Muscle layer of duodenum (tissue), 2 donors: ENCODE data around the gene PCDH19.
"Not testable (repeated sequence)": the region's sequence is repeated elsewhere in the genome, so short reads cannot be mapped to it uniquely, and the experiment has no call there.

Experiments used
- H3K27ac ChIP-seq: one replicate; pipeline ENCODE4 v1.7.0; 2013; ENCODE audit warnings: mild to moderate bottlenecking, low read length
- H3K27me3 ChIP-seq: one replicate; pipeline ENCODE4 v1.7.0; 2013; ENCODE audit warnings: low read depth, mild to moderate bottlenecking, control low read depth, low read length
- H3K36me3 ChIP-seq, 2 donors: one replicate each; pipeline ENCODE4 v1.7.0; 2013; ENCODE audit warnings: low read length in 2 of 2, control low read depth in 1 of 2, mild to moderate bottlenecking in 1 of 2; ENCODE audit not compliant: insufficient read depth in 2 of 2, control insufficient read depth in 1 of 2
- H3K4me1 ChIP-seq, 2 donors: one replicate each; pipeline ENCODE4 v1.7.0; 2013; ENCODE audit warnings: low read length in 2 of 2, mild to moderate bottlenecking in 2 of 2, control low read depth in 1 of 2, moderate library complexity in 1 of 2; ENCODE audit not compliant: insufficient read depth in 2 of 2, control insufficient read depth in 1 of 2
- H3K4me3 ChIP-seq, 2 donors: one replicate each; pipeline ENCODE4 v1.7.0; 2013; ENCODE audit warnings: low read length in 2 of 2, low read depth in 1 of 2, mild to moderate bottlenecking in 1 of 2
- H3K9me3 ChIP-seq, 2 donors: one replicate each; pipeline ENCODE4 v1.7.0; 2013; ENCODE audit warnings: low read length in 2 of 2, control low read depth in 1 of 2, mild to moderate bottlenecking in 1 of 2; ENCODE audit not compliant: control insufficient read depth in 1 of 2
- donor health status: healthy.

Gene PCDH19, protein sequence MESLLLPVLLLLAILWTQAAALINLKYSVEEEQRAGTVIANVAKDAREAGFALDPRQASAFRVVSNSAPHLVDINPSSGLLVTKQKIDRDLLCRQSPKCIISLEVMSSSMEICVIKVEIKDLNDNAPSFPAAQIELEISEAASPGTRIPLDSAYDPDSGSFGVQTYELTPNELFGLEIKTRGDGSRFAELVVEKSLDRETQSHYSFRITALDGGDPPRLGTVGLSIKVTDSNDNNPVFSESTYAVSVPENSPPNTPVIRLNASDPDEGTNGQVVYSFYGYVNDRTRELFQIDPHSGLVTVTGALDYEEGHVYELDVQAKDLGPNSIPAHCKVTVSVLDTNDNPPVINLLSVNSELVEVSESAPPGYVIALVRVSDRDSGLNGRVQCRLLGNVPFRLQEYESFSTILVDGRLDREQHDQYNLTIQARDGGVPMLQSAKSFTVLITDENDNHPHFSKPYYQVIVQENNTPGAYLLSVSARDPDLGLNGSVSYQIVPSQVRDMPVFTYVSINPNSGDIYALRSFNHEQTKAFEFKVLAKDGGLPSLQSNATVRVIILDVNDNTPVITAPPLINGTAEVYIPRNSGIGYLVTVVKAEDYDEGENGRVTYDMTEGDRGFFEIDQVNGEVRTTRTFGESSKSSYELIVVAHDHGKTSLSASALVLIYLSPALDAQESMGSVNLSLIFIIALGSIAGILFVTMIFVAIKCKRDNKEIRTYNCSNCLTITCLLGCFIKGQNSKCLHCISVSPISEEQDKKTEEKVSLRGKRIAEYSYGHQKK (N-terminal part only)

DNA sequence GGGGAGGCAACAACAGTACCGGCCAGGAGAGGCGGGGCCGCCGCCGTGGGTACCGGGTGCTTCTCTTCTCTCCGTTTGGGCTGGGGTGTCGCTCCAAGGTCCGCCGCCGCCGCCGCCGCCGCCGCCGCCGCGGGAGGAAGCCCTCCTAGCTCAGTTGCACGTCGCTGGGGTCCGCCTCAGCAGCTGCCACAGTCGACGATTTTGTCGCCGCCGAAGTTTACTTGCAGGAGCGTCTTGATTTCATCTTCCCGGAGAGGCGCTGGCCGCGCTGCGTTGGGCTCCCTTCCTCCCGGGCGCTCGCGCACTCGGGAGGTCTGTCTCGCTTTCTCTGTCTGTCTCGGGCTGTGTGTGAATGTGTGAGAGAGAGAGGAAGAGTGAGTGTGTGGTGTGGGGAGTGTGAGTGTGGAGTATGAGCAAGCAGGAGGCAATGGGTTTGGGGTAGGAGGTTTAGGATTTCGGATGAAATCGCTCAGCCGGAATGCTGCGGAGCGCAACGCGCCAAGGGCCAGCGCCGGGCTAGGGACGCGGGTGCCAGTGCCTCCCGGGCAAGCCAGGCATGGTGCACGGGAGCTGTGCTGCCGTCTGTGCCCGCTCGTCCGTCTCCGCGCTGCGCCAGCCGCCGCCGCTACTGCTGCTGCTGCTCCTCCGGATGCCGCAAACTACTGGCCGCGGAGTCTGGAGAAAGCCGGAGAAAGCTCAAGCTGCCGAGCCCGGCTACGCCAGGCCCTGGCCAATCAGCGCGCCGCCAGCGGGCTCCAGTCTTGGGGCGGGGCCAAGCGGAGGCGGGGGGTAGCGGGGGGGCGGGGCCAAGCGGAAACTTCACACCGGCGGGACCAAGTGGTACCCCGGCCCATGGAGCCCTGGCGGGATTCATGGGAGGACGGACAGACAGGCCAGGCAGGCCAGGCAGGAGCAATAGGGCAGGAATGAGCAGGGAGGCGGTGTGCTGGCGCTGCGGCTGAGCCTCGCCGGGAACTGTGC, at the start of gene PCDH19:
Gene PCDH19, minus strand, starts transcription at position 664 of the 981 bp plus-strand sequence. CDS start 1,676 bp downstream, outside the sequence.
- no peak within 1 kb of the TSS for H3K27ac ChIP-seq
- peak within 1 kb of the TSS; percentile 46 to 63 for H3K4me3 ChIP-seq
- peaks cover 0 to 22% of the 10 kb centered on the region in 2 donors for H3K4me1 ChIP-seq
- peaks cover 11% of the 10 kb centered on the region for H3K27me3 ChIP-seq
- H3K9me3 ChIP-seq = no peaks in the 10 kb centered on the region
- H3K36me3 ChIP-seq = no peaks in the 10 kb centered on the region

DNA sequence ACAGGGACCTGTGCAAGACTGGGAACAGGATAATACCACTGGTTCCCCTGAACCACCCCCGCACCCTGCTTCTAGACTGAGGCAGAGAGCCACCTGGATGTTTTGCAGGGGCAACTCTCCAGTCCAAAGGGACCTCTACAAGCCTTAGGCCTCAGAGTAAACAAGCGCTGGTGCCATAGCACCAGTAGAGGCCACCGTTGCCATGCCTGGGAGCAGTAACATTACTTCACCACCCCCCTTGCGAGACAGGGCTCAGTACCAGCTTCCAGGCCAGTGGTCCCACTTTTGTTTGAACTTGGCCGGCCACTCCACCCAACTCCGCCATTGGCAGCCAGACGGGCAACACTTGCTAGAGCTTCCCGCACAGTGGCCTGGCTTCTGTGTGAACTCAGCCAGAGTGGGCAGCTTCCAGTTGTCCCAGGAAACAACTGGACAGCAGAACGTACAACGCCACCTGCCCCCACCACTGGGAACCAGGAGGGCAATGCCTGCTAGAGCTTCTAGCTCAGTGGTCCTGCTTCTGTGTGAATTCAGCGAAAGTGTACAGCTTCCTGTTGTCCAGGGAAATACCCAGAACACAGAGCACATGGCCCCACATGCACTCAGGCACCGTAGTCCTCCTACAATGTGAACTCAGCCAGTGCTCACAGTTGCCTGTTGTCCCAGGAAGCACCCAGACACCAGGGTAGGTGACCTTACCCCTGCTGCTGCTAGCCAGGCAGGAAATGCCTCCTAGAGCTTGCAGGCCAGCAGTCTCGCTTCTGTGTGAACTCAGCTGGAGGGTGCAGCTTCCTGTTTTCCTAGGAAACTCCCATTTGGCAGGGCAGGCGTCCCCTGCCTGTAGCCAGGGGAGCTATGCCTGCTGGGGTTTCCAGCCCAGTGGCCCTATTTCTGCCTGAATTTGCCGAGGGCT, 39.9 kb upstream of the PCDH19 start:
- H3K4me3 ChIP-seq = no peak overlapping the region
- H3K27ac ChIP-seq = no peak overlapping the region
- no peaks in the 10 kb centered on the region for H3K27me3 ChIP-seq
- no peaks in the 10 kb centered on the region for H3K4me1 ChIP-seq
- no peaks in the 10 kb centered on the region for H3K36me3 ChIP-seq
- H3K9me3 ChIP-seq = no peaks in the 10 kb centered on the region

DNA sequence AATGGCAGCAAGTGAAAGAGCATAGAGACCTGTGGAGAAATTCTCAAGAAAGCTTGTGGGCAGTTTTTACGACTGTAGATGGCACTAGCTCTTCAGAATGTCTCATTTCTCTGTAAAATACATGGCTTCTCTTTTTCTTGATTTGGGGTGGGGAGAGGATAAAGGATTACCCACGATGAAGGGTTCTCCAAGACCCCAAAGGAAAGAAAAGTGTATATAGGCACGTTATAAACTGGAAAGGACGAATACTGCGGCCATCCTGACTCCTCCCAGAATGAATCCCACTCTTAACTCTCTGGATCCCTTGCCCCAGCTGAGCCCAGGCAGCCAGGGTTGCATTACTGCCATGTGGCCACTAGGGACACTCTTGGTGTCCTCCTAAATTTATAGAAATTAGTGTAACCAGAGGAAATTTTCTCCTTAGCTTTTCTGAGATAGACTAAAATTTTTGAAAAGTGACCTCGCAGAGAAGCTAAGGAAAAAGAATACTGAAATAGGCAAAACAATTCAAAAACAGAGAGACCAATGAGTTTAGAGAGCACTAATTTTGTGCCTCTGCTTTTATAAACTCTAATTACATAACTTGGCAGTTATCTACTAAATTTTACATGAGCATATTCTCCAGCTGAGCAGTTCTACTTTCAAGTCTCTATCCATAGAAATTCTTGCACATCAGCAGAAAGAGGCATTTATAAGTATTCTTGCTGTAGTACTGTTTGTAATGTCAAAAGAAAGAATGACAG, 37.8 kb upstream of the PCDH19 start:
- H3K27ac ChIP-seq = no peak overlapping the region
- H3K36me3 ChIP-seq = no peaks in the 10 kb centered on the region
- H3K4me3 ChIP-seq = peak overlapping the region in 1 of 2 donors; percentile 24
- H3K9me3 ChIP-seq = no peaks in the 10 kb centered on the region
- no peaks in the 10 kb centered on the region for H3K27me3 ChIP-seq
- H3K4me1 ChIP-seq = no peaks in the 10 kb centered on the region

DNA sequence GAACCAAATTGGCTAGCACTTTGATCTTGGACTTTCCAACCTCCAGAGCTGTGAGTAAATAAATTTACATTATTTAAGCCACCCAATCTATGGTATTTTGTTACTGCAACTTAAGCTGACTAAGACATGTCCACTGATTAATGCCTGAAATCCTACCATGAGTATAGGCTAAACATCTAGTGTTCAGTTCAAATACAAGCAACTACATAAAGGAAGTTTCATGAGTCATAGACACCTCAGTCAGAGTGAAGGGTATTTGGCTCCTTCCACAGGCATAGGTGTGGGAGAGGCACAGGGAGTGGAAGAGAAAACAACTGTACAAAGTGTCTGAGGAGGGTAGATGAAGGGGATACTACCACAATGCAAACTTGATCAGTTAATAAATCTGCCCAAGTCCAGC, 35.5 kb upstream of the PCDH19 start:
- Histone ChIP-seq H3K27me3 (no peaks in the 10 kb centered on the region), H3K4me1 (no peaks in the 10 kb centered on the region), H3K4me3 (no peak overlapping the region), H3K36me3 (no peaks in the 10 kb centered on the region), H3K27ac (no peak overlapping the region), H3K9me3 (no peaks in the 10 kb centered on the region)

DNA sequence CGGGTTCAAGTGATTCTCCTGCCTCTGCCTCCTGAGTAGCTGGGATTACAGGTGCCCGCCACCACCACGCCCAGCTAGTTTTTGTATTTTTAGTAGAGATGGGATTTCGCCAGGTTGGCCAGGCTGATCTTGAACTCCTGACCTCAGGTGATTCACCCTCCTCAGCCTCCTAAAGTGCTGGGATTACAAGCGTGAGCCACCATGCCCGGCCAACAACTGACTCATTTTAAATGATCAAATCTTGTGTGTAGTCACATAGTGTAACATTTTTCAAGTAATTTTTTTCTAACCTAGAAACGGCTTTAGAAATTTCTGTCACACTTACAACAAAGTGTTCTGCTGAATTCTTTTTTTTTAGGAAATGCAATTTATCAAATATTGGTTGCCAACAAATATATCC, 31.2 kb upstream of the PCDH19 start:
- not testable (repeated sequence) for H3K27me3 ChIP-seq, H3K4me3 ChIP-seq, H3K4me1 ChIP-seq, H3K36me3 ChIP-seq, H3K9me3 ChIP-seq, H3K27ac ChIP-seq

DNA sequence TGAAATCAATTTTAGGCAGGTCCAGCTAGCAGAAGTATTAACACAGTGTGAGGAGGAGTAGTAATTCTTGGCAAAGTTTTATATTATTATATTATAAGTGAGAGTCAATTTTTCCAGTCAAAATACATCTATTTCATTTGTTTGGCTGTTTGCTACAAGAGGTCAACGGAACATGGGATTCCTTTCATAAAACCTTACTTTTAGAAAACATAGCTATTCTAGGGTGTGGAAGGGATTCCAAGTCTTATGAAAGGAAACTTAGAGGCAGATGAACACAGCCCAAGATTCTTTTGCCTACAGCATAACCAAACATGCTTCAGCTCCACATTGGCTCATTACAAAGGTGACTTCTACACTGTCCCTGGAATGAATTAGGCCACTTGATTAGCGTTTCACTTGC, 29.9 kb upstream of the PCDH19 start:
- H3K4me1 ChIP-seq = no peaks in the 10 kb centered on the region
- H3K27ac ChIP-seq = no peak overlapping the region
- no peak overlapping the region for H3K4me3 ChIP-seq
- no peaks in the 10 kb centered on the region for H3K9me3 ChIP-seq
- H3K27me3 ChIP-seq = no peaks in the 10 kb centered on the region
- H3K36me3 ChIP-seq = no peaks in the 10 kb centered on the region

DNA sequence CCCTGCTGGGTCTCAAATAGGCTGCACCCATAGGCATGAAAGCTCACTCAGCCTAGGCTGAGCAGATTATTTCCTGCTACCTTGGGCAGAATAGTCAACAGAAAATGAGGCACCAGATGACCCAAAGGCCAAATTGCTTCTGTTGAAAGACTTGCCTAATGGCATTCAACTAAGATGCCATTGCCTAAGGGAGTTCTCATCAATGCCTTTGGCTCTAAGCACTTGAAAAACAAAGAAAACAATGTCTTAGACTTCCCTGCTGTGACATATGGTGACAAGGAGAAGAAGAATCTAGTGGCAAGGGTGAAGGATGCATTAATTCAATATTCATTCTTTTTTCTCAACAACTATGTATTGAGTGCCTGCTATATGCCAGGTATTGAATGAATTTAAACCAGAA, 25.7 kb upstream of the PCDH19 start:
- Histone ChIP-seq H3K36me3 (no peaks in the 10 kb centered on the region), H3K27me3 (no peaks in the 10 kb centered on the region), H3K4me3 (no peak overlapping the region), H3K4me1 (no peaks in the 10 kb centered on the region), H3K9me3 (no peaks in the 10 kb centered on the region), H3K27ac (no peak overlapping the region)

DNA sequence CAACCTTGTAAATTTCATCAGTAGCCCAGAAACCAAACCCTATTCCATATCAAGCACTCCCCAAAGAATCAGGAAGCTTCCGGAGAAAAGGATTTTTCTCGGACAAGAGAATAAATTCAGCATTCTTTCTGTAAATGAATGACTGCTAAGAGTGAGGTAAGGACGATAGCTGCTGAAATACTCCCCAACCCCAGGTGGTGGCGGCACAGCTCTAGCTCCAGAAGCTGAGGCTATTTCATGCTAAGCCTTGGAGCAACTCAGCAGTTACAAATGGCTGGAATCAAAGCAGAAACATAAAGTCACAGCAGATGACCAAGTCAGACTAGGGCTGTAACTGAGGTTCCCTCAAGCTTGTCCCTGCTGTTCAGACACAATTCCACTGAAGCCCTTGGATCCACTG, 13.9 kb upstream of the PCDH19 start:
- Histone ChIP-seq H3K4me1 (no peaks in the 10 kb centered on the region), H3K27ac (no peak overlapping the region), H3K27me3 (no peaks in the 10 kb centered on the region), H3K9me3 (no peaks in the 10 kb centered on the region), H3K4me3 (no peak overlapping the region), H3K36me3 (no peaks in the 10 kb centered on the region)

DNA sequence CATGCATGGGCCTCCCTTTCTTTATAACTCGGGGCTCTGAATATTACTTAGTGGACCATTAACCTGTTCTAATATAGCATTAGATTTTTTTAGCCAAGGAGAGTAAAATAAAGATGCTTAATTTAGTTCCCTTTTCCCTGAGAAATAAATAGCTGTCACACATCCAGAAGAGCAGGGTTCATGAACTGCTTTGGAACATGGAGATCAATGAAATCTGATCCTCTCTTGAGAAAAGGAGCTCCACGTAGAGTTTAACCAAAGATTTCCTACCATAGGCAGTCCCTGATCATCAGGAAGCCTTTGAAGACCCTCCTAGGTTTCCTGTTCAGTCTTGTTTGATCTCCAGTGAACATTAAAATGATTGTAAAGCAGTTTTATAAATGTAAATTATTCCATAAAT, 8.5 kb upstream of the PCDH19 start:
- no peaks in the 10 kb centered on the region for H3K4me1 ChIP-seq
- H3K36me3 ChIP-seq = no peaks in the 10 kb centered on the region
- H3K27ac ChIP-seq = no peak overlapping the region
- H3K9me3 ChIP-seq = no peaks in the 10 kb centered on the region
- H3K27me3 ChIP-seq = no peaks in the 10 kb centered on the region
- H3K4me3 ChIP-seq = no peak overlapping the region

DNA sequence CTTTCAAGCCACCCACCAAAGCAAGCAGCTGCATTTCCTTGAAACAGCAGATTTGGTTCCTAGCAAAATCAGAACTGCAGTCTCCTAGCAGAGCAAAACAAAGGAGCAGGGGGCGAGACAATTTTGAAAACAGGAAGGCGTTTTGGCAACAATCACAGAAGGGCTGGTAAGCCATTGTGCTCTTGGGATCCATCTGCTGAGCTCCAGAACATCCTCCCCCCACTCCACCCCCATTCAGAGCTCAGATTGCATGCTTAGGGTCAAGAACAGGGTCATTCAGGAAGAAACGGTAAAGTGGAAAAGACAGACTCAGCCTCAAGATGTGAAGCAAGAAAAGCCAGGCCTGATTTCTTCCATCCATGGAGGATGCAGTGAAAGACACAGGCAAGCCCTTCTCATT, 7.6 kb upstream of the PCDH19 start:
- H3K4me3 ChIP-seq = no peak overlapping the region
- H3K27me3 ChIP-seq = no peaks in the 10 kb centered on the region
- no peaks in the 10 kb centered on the region for H3K36me3 ChIP-seq
- H3K27ac ChIP-seq = no peak overlapping the region
- H3K9me3 ChIP-seq = no peaks in the 10 kb centered on the region
- H3K4me1 ChIP-seq = no peaks in the 10 kb centered on the region
